22Rv1 (cell line): ENCODE data around the gene NUDT5.

Source experiments
- H3K27ac ChIP-seq: fragments of 450-650 bp; 2 replicates; pipeline ENCODE4 v1.5.1; 2017
- CTCF ChIP-seq: fragments of 450-650 bp; IDR thresholded peaks from 2 replicates; pipeline ENCODE4 v1.5.1; 2017; ENCODE audit warnings: mild to moderate bottlenecking
- ZFX ChIP-seq: fragments of 450-650 bp; IDR thresholded peaks from 2 replicates; pipeline ENCODE4 v1.6.1; 2017; ENCODE audit warnings: antibody characterized with exemption, borderline replicate concordance

NUDT5 gene

GRCh38 chr10:12160664-12161063 lies 35.0 kb downstream of the NUDT5 start:
- TF ChIP-seq CTCF, result no peak
- no peak for TF ChIP-seq ZFX
- no peak overlapping the region for H3K27ac ChIP-seq

GRCh38 chr10:12158111-12158510 lies 37.6 kb downstream of the NUDT5 start:
- TF ChIP-seq CTCF (no peak), ZFX (no peak)
- no peak overlapping the region for H3K27ac ChIP-seq

- TF ChIP-seq ZFX (no peak), CTCF (no peak)
- no peak overlapping the region for H3K27ac ChIP-seq
Measured at GRCh38 chr10:12156367-12157123, 39.1 kb downstream of the NUDT5 start.

- no peak overlapping the region for H3K27ac ChIP-seq
- no peak for TF ChIP-seq ZFX
- TF ChIP-seq CTCF, result no peak
Measured at GRCh38 chr10:12154516-12154915, 41.2 kb downstream of the NUDT5 start.

GRCh38 chr10:12150163-12150562 lies 45.5 kb downstream of the NUDT5 start:
- TF ChIP-seq ZFX, result no peak
- TF ChIP-seq CTCF, result no peak

GRCh38 chr10:12144538-12144937 lies 51.2 kb downstream of the NUDT5 start:
- no peak overlapping the region for H3K27ac ChIP-seq
- TF ChIP-seq CTCF, result no peak
- TF ChIP-seq ZFX, result no peak

More at GRCh38 chr10:12150163-12150562, 45.5 kb downstream of the NUDT5 start:
- no peak overlapping the region for H3K27ac ChIP-seq

- TF ChIP-seq ZFX, result no peak
- no peak for TF ChIP-seq CTCF
- H3K27ac ChIP-seq, result no peak overlapping the region
Measured at GRCh38 chr10:12140038-12140437, 55.7 kb downstream of the NUDT5 start.
